Activated naive CD4-positive, alpha-beta T cell treated with Interleukin-2 at 50 U/mL for 16 hours (primary cell): ENCODE data around the gene BIVM.

Experiments
- DNase-seq: peaks from one replicate; pipeline ENCODE4 v3.0.0-alpha.2; 2020

Gene BIVM

DNA sequence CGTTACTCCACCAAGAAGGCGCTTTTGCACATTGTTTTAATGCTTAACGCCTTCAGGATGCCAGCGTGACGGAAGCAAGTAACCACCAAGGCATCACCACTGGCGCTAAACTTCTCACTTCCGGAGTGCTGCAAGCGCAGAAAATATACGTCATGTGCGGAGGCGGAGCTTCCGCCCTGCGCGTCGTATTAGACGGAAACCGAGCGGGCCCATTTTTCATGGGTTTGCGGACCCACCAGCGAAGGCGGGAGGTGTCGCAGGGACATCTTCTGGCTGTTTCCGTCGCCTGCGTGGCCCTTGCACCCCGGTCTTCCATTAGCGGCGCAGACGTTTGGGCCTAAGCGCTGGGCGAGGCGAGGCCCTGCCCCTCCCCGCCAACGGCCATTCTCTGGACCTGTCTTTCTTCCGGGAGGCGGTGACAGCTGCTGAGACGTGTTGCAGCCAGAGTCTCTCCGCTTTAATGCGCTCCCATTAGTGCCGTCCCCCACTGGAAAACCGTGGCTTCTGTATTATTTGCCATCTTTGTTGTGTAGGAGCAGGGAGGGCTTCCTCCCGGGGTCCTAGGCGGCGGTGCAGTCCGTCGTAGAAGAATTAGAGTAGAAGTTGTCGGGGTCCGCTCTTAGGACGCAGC is 46.8 kb downstream of the BIVM start, which contains the start of gene ERCC5:
ERCC5 (plus strand) TSS at position 403 of the 631 bp plus-strand sequence. CDS start 235 bp downstream, outside the sequence.
- DNase-seq, result peak; percentile 96

DNA sequence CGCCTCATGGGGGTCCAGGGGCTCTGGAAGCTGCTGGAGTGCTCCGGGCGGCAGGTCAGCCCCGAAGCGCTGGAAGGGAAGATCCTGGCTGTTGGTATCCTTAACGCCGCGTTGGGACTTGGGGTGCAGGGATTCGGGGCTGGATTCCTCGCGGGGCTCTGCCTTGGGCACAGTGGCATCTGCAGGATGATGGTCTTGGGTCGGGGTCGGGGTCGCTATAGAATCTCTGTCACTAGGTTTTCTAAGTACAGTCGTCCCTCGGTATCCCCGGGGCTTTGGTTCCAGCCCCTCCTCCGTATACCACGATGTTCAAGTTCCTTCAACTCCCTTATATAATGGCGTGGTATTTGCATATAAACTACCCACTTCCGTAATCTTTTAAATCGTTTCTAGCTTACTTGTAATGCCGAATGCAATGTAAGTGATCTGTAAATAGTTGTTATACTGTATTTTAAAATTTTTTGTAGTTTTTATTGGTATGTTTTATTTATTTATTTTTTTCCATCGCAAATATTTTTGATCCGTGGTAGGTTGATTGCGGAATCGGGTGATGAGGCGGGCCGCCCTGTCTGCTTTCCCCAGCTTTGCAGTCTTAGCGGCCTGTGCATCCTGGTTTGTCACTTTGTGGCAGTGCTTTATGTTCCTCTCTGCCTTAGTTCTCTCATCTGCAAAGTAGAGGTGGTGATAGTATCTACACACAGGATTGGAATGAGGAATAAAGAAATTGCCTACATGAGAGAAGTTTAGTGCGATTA is 47.5 kb downstream of the BIVM start:
- DNase-seq, result peak; percentile 45

DNA sequence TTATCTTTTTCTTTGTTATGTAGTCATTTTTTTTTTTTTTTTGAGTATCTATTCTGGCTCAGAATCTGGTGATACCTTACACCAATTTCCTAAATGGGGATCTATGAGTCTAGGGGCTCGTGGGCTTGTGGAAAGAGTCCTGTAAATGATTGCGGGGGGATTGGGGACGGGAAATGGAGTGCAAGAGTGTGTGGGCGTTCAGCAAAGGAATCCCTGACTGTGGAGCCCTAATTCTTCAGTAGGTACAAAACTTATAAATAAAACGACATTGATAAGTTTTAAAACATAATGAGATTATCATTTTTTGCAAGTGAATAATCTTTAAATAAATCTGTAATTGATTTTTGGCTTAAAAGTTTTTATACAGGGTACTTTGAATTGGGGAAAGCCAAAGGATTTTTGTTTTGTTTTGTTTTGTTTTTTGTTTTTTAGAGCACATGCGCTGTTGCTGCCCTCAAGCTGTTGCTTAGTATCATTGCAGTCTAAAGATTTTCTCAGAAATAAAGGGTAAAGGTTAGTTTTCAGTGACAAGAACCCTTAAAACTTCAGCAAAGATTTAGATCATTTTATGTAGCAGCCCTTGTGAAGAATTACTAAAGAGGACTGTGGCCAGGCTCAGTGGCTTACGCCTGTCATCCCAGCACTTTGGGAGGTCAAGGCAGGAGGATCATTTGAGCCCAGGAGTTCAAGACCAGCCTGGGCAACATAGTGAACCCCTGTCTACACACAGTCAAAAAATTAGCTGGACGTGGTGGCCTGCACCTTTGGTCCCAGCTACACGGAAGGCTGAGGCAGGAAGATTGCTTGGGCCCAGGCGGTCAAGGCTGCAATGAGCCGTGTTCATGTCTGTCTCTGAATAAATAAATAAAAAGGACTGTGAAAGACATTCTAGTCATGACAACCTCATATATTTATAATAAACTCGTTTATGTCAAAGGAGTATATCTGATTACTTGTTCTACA is 48.6 kb downstream of the BIVM start:
- no peak for DNase-seq

DNA sequence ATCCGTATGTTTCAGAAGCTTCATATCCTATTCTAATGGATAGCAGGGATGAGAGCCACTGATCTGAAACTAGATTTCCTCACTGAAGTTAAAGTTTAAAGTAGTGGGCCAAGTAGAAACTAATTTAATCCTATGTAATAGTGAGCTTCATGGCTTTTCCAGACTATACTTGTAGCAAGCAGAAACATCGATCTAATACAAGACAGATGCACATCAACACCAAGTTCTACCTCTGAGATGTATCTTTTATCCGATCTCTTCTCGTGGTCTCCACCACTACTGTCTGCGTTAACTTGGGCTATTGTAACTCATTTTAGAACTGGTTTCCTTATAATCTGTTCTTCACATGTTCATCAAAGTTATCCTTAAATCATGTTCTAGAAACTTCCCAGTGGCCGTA is 50.0 kb downstream of the BIVM start:
- DNase-seq, result no peak

DNA sequence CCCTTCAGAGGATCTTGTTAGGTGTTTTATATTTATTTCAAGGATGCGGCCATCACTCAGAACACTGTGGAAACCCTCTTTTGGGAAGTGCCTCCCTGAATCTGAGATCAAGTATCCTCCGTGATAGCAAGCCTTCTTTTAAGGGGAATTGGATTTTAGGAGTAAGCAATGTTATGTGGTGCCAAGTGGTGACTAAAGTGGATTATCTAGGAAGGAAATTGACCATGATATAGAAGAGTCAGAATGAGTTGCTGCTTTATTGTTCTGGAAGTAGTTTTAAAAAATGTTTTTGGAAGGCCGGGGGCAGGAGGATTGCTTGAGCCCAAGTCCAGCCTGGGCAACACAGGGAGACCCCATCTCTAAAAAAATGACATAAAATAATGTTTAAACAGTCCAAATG is 53.6 kb downstream of the BIVM start:
- no peak for DNase-seq

DNA sequence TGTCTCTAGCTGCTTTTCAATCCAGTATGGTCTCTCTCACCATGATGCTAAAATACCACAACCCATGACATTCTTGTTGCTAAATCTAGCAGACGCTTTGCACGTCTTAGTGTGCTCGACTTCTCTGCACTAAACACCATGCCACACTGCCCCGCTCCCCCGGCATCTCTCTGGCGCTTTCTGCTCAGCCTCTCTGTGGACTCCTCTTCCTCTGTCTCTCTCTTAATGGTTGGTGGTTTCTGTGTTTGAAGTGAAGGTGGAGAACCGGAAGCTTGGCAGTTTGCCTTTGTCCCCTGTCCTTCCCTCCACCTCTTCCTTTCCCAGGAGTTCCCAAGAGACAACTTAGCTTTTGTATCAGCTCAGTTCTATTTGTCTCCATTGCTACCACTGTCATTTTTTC is 55.8 kb downstream of the BIVM start:
- DNase-seq, result peak; percentile 15

DNA sequence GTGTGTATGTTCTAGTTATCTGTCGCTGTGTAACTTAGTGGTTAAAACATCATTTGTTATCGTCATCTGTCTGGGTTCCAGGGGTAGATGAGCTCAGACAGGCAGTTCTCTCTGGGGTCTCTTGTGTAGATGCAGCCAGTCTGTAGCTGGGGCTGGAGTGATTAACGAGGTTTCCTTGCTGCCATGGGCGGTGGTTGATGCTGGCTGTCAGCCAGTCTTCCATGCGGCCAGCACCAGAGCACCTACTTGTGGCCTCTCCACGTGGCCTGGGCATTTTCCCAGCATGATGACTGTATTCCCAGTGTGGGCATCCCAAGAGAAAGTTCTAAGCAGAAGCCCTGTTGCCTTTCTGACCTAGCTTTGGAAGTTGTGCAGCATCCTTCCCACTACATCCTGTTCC is 57.6 kb downstream of the BIVM start:
- no peak for DNase-seq

DNA sequence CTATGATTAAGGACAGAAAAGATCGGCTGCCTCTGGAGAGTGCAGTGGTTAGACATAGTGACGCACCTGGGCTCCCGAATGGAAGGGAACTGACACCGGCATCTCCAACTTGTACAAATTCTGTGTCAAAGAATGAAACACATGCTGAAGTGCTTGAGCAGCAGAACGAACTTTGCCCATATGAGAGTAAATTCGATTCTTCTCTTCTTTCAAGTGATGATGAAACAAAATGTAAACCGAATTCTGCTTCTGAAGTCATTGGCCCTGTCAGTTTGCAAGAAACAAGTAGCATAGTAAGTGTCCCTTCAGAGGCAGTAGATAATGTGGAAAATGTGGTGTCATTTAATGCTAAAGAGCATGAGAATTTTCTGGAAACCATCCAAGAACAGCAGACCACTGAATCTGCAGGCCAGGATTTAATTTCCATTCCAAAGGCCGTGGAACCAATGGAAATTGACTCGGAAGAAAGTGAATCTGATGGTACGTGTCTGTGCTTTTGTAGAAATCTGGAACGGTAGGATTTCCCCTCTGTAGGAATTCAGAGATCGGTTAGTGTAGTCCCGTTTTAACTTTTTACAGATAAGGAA is 63.8 kb downstream of the BIVM start:
- DNase-seq, result no peak

DNA sequence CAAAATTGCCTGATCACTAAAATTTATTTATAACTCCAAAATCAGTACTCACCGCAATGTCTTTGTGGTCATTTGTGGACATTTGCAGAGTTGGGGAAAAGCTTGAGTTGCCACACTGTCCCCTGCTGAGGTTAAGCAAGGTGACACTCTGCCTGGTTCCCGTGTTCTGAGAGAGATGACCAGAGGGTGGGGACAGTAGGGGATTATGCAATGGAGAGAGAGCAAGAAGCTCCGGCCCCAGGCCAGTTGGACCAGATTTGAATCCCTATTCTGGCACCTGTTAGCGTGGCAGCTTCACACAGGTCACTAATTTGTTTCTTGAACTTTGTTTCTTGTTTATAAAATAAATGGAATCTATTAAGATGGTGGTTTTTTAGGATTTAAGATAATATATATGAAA is 64.7 kb downstream of the BIVM start:
- DNase-seq, result no peak

DNA sequence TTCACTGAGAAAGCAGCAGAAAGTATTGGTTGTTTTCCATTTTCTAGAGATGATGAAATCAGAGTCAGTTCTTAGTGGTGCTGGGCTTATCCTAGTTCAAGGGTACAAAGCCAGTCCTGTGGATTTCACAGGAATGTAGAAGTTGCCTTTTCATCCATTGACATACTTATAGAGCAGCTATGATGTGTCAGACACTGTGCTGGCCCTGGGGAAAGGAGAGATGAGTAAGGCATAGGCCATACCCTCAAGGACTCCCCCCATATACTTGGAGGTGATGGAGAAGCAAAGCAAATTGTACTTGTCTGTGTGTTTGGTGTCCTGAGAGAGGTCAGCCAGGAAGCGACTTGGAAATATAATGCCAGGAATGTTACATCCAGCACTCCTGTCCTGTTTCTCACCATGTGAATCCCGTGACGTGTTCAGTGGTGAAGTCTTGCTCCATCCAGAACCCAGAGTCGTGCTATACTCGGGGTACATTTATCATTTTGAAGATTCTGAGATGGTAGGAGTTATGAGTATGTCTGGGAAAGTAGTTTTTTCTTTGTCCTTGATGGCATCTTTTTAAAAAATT is 69.5 kb downstream of the BIVM start:
- DNase-seq, result no peak

DNA sequence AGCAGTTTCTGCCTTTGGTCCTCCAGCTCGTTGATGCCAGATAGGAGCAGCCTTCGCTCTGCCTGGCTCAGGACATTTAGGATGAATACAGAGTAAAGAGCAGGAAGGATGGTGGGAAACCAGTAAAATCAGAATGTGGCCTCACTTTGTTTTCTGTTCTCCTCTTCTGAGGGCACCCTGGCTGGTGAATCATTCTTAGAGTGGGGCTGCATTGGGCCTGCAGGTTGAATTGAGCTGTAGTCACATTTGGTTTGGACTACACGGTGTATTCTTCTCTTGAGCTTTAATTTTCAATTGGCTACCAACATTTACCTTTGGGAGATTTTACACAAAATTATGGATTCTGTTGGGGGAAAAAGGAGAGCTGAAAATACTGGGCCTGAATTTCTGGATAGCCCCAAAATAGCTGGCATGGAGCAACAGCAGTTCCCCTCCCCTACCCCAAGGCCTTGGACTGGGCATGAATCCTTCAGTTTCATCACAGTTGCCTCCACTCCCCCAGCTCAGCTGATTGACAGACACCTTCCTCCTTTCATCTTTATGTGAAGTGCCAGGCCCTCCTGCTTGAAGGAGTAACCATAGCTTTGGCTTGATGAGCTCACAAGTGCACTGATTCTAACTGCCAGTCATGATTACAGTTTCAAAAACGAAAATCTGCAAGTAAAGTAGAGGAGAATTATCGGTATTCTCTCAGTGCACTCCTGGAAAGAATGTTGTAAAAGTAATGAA is 71.2 kb downstream of the BIVM start:
- DNase-seq, result no peak

DNA sequence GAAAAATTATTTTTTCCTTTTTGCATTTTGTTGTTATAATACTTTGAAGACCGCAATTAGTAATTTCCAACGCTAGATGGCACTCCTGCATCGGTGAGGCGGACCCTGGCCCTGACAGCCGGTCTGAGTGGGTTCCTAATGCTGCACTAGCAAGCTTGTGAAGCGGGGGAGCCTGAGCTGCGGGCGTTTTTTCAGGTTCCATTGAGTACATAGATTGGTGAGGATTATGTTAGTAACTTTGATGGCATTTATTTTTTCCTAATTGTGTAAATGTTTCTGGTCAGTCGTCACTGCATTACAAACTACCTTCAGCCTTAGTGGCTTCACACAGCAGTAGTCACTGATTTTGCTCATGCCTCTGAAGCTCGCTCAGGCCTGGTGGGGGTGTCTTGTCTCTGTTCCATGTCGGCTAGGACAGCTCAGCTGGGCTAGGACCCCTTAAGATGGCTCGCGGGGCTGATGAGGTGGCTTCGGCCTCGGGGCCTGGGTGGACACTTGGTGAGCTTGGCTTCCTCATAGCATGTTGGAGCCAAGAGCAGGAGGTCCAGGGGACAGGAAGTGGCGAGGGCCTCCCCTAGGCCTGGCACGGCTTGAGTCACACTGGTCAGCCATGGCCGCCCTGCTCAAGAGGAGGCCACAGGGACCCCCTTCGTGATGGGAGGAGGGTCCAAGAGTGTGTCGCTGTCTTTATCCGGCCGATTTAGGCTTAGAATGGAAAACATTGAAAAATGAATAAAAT is 71.9 kb downstream of the BIVM start:
- DNase-seq, result peak; percentile 51

DNA sequence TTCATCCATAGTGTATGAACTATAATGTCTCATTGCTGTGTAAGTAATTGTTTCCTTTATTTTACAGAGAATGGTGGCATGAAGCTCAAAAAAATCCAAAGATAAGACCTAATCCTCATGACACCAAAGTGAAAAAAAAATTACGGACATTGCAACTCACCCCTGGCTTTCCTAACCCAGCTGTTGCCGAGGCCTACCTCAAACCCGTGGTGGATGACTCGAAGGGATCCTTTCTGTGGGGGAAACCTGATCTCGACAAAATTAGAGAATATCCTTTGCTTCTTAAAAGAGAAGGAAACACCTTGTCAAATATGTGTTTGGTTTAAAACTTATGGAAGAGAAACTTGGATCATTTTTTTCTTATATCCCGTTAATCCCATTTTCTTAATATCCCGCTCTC is 73.2 kb downstream of the BIVM start:
- DNase-seq, result no peak

DNA sequence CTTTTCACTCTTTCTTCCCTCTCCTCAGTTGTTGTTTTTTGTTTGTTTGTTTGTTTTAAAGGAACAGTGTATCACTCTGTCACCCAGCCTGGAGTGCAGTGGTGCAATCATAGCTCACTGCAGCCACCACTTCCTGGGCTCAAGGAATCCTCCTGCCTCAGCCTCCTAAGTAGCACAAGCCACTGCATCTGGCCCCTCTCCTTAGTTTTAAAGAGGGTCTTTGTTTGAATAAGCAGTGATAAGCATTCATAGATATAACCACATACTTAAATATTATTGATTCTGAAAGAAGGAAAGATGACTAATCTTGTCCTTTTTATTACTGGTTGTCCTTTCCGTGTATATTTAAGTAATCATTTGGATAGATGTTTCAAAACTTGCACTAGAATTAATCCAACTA is 73.6 kb downstream of the BIVM start:
- no peak for DNase-seq

DNA sequence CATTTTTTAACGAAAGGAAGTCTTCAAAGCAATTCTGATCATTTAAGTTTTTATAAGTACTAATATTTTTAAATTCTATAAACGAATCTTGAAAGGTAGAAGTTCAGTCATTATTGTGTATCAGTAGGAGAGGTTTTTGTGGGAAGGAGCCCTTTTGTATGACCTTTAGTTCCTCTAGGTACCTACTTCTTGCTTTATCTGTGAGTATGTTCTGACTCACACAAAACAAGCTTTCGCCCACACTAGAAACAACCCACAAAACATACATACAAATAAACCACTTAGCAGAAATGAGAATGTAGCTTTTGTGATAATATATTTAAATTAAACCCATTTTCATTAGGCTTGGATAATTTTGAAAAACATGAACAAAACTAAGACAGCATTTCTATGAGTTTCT is 74.7 kb downstream of the BIVM start:
- no peak for DNase-seq

DNA sequence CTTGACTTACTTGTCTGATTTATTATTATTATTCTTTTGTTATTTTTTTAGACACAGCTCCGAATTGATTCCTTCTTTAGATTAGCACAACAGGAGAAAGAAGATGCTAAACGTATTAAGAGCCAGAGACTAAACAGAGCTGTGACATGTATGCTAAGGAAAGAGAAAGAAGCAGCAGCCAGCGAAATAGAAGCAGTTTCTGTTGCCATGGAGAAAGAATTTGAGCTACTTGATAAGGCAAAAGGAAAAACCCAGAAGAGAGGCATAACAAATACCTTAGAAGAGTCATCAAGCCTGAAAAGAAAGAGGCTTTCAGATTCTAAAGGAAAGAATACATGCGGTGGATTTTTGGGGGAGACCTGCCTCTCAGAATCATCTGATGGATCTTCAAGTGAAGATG is 76.3 kb downstream of the BIVM start:
- DNase-seq, result no peak

DNA sequence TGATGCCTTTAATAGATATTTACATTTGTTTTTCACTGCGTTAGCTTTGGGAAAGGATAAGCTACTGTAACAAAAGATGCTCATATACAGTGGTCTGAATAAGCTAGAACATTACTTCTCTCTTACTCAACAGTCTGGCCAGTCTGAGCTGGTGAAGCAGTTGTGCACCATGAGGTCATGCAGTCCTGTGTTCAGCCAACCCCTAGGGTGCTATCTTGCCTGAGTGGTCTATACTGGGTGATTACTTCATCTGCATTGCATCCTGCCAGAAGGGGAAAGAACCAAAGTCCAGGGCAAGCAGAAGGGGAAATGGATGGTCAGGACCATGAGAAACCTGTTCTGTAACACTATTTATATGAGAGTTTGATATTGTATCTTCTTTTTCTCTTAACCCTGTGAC is 78.4 kb downstream of the BIVM start:
- DNase-seq, result no peak

DNA sequence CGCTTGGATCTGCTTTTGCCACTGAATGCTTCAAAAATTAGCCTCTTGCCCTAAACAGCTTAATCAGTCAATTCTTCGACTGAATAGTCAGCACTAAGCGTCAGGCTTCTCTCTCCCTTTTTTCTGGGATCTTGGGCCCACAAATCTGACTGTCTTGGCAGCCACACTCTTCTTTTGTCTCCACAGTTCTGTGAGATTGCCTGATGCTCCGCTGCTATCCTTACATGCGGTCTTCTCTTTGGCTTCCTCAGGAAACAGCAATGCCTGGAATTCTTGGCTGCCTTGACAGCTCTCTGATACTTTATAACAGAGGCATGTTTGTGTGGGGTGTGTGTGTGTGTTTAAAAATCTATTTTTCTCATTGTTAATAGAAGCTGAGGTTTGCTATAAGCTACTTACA is 79.6 kb downstream of the BIVM start:
- no peak for DNase-seq

DNA sequence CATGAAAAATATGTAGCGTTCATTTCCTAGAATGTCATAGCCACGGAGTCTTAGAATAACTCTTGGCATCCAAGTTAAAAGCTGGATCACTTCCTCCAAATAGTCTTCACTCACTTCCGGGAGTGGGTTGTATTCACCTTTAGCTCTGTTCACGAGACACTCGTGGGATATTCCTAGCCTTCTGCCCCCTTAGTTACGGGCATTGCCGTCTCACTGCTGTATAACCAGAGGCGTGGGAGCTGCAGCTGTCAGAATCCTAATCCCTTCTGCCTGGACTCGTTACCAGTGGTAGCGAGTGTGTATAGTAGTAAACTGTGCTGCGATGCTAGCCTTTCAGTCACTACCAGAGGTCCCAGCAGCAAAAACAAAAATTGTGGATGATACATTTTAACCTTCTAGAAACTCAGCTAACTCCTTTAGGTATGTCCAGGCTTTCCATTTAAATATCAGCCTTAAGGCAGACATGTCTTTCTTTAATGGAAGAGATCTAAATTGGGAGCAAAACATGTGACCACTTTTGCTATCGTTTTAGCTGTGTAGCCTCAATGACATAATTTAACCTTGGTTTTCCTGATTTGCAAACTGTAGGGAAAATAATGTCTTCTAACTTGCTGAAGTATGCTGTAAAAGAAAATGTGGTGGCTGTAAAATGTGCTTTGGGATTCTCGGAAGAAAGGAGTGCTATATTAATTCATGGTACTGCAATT is 81.0 kb downstream of the BIVM start:
- DNase-seq, result no peak

DNA sequence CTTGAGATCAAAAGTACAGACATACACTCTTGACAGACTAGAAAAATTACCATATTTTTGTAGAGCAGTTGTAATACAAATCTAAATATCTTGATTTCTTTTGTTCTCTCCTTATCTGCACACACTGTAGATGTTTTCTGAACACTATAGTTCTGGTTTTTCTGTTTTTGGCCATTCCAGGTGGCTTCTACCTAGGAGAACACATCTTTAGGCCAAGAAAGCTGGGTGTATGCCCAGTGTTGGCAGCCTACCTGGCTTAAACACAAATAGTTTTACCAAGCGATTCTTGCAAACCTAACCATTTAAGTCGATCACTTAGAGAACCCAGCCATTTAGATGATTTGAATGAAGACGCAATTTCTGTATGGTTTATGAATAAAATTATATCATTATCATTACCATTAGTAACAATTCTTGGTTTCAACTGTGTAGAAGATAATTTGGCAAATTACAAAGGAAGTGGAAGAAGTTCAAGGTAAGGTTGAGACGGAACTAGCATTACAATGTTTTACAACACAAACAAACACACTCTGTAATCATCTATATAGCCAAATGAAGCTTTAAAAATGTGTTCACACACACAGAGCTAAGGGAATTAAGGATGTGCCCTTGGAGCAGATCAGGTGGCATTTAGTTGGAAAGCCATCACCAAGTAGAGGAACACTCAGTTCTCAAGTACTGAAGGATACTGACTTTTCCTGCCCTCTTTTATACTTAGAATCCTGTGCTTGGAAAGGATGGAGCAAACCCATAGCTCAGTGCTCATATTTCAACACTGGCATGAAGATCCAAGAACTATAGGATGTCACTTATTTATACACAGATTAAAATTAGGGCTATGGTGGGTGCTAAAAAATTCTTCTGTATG is 83.1 kb downstream of the BIVM start:
- DNase-seq, result no peak
